SK-N-SH treated with all-trans-retinoic acid at 6 μM for 48 hours (cell line): Measurements from ENCODE around the gene LTBP1.

Experiments used
- ATAC-seq: fragments of 200-7000 bp; cut with Tn5 transposase; 3 replicates; pipeline ENCODE4 v1.9.1; 2020; ENCODE audit warnings: mild to moderate bottlenecking, moderate library complexity
- ARNTL ChIP-seq: fragments of 450-650 bp; formaldehyde crosslinking; IDR thresholded peaks from 2 replicates; pipeline ENCODE4 v1.5.0; 2020; ENCODE audit warnings: low read depth, mild to moderate bottlenecking, moderate library complexity, borderline replicate concordance
- CREB5 ChIP-seq: fragments of 250-450 bp; sonication (Bioruptor Pico); IDR thresholded peaks from 2 replicates; pipeline ENCODE4 v1.5.1; 2020; ENCODE audit warnings: low read depth, mild to moderate bottlenecking, moderate library complexity
- CSDC2 ChIP-seq: fragments of 250-450 bp; sonication (Bioruptor Pico); IDR thresholded peaks from 2 replicates; pipeline ENCODE4 v1.5.0; 2020; ENCODE audit warnings: mild to moderate bottlenecking, moderate library complexity
- CSRNP3 ChIP-seq: fragments of 250-450 bp; sonication (Bioruptor Pico); IDR thresholded peaks from 2 replicates; pipeline ENCODE4 v1.5.1; 2021; ENCODE audit warnings: mild to moderate bottlenecking, moderate library complexity
- GLIS3 ChIP-seq: fragments of 250-450 bp; sonication (Bioruptor Pico); IDR thresholded peaks from 2 replicates; pipeline ENCODE4 v1.5.0; 2020; ENCODE audit warnings: mild to moderate bottlenecking, moderate library complexity
- ISL1 ChIP-seq: fragments of 250-450 bp; sonication (Bioruptor Pico); IDR thresholded peaks from 2 replicates; pipeline ENCODE4 v2.1.2; 2022; ENCODE audit warnings: mild to moderate bottlenecking, moderate library complexity
- OSR1 ChIP-seq: fragments of 250-450 bp; sonication (Bioruptor Pico); IDR thresholded peaks from 2 replicates; pipeline ENCODE4 v1.8.0; 2022; ENCODE audit warnings: moderate library complexity, mild to moderate bottlenecking, inconsistent platforms
- PATZ1 ChIP-seq: fragments of 250-450 bp; sonication (Bioruptor Pico); IDR thresholded peaks from 2 replicates; pipeline ENCODE4 v1.8.0; 2020; ENCODE audit warnings: mild to moderate bottlenecking, moderate library complexity, borderline replicate concordance
- POU6F1 ChIP-seq: fragments of 250-450 bp; sonication (Bioruptor Pico); IDR thresholded peaks from 2 replicates; pipeline ENCODE4 v1.8.0; 2021; ENCODE audit warnings: low read depth, mild to moderate bottlenecking, moderate library complexity, borderline replicate concordance
- PPARA ChIP-seq: fragments of 250-450 bp; sonication (Bioruptor Pico); IDR thresholded peaks from 2 replicates; pipeline ENCODE4 v1.5.0; 2020; ENCODE audit warnings: mild to moderate bottlenecking, borderline replicate concordance
- RARB ChIP-seq: fragments of 250-450 bp; sonication (Bioruptor Pico); IDR thresholded peaks from 2 replicates; pipeline ENCODE4 v1.8.0; 2021; ENCODE audit warnings: mild to moderate bottlenecking, moderate library complexity
- SNAI2 ChIP-seq: fragments of 250-450 bp; sonication (Bioruptor Pico); IDR thresholded peaks from 2 replicates; pipeline ENCODE4 v1.5.0; 2020; ENCODE audit warnings: mild to moderate bottlenecking, moderate library complexity
- TCF4 ChIP-seq: fragments of 250-450 bp; sonication (Bioruptor Pico); IDR thresholded peaks from 2 replicates; pipeline ENCODE4 v1.8.0; 2021; ENCODE audit warnings: mild to moderate bottlenecking, moderate library complexity, borderline replicate concordance
- TOX ChIP-seq: fragments of 250-450 bp; sonication (Bioruptor Pico); IDR thresholded peaks from 2 replicates; pipeline ENCODE4 v1.8.0; 2021; ENCODE audit warnings: mild to moderate bottlenecking, moderate library complexity, borderline replicate concordance
- TSHZ2 ChIP-seq: fragments of 250-450 bp; sonication (Bioruptor Pico); IDR thresholded peaks from 2 replicates; pipeline ENCODE4 v1.5.0; 2020; ENCODE audit warnings: mild to moderate bottlenecking, moderate library complexity
- ZC3H10 ChIP-seq: fragments of 250-450 bp; sonication (Bioruptor Pico); IDR thresholded peaks from 2 replicates; pipeline ENCODE4 v1.5.1; 2021; ENCODE audit warnings: mild to moderate bottlenecking, moderate library complexity
- ZFP3 ChIP-seq: fragments of 250-450 bp; sonication (Bioruptor Pico); IDR thresholded peaks from 2 replicates; pipeline ENCODE4 v1.5.0; 2020; ENCODE audit warnings: mild to moderate bottlenecking, moderate library complexity
- ZFP30 ChIP-seq: fragments of 450-650 bp; formaldehyde crosslinking; IDR thresholded peaks from 2 replicates; pipeline ENCODE4 v1.5.0; 2022; ENCODE audit warnings: mild to moderate bottlenecking, moderate library complexity
- ZNF565 ChIP-seq: fragments of 450-650 bp; formaldehyde crosslinking; conservative IDR thresholded peaks from 2 replicates; pipeline ENCODE4 v1.5.0; 2020; ENCODE audit warnings: low read depth, mild to moderate bottlenecking, moderate library complexity
- ZNF70 ChIP-seq: fragments of 450-650 bp; formaldehyde crosslinking; IDR thresholded peaks from 2 replicates; pipeline ENCODE4 v1.5.0; 2020; ENCODE audit warnings: mild to moderate bottlenecking, moderate library complexity
- ZNF8 ChIP-seq: fragments of 450-650 bp; formaldehyde crosslinking; IDR thresholded peaks from 2 replicates; pipeline ENCODE4 v1.5.0; 2020; ENCODE audit warnings: mild to moderate bottlenecking, moderate library complexity

Gene LTBP1

GRCh38 chr2:33001823-33002222 is 55.1 kb downstream of the LTBP1 start:
- ATAC-seq = no peak

GRCh38 chr2:33002863-33003262 is 56.1 kb downstream of the LTBP1 start:
- TF ChIP-seq PATZ1 (CRISPR knock-in tag) (no peak), TSHZ2 (no peak), TOX (no peak), CSDC2 (no peak), TCF4 (CRISPR knock-in tag) (no peak), ZNF565 (CRISPR knock-in tag) (no peak), ZC3H10 (CRISPR knock-in tag) (no peak), PPARA (CRISPR knock-in tag) (no peak), OSR1 (CRISPR knock-in tag) (no peak), CREB5 (CRISPR knock-in tag) (no peak), GLIS3 (CRISPR knock-in tag) (no peak), ZNF8 (CRISPR knock-in tag) (no peak), ARNTL (CRISPR knock-in tag) (no peak)
- no peak for ATAC-seq

More at GRCh38 chr2:33001823-33002222, 55.1 kb downstream of the LTBP1 start:
- TF ChIP-seq SNAI2 (CRISPR knock-in tag) (no peak), GLIS3 (CRISPR knock-in tag) (no peak), ZNF8 (CRISPR knock-in tag) (no peak), ARNTL (CRISPR knock-in tag) (no peak), ZFP30 (no peak), ZNF565 (CRISPR knock-in tag) (no peak), ZFP3 (no peak), CSRNP3 (CRISPR knock-in tag) (no peak), RARB (CRISPR knock-in tag) (no peak), ZNF70 (CRISPR knock-in tag) (no peak), TCF4 (CRISPR knock-in tag) (no peak), POU6F1 (no peak)

GRCh38 chr2:33005057-33005456 is 58.3 kb downstream of the LTBP1 start:
- no peak for ATAC-seq
- TF ChIP-seq PPARA (CRISPR knock-in tag) = no peak
- TF ChIP-seq TCF4 (CRISPR knock-in tag) = no peak
- no peak for TF ChIP-seq CSRNP3 (CRISPR knock-in tag)
- no peak for TF ChIP-seq PATZ1 (CRISPR knock-in tag)
- TF ChIP-seq ISL1 (CRISPR knock-in tag) = no peak
- no peak for TF ChIP-seq TOX
- TF ChIP-seq CREB5 (CRISPR knock-in tag) = no peak
- TF ChIP-seq OSR1 (CRISPR knock-in tag) = no peak
- TF ChIP-seq GLIS3 (CRISPR knock-in tag) = no peak
- no peak for TF ChIP-seq ARNTL (CRISPR knock-in tag)
- no peak for TF ChIP-seq ZNF565 (CRISPR knock-in tag)
- TF ChIP-seq ZC3H10 (CRISPR knock-in tag) = no peak
- no peak for TF ChIP-seq ZFP3
